HG03025 (cell line): ENCODE data around the gene ZNF488.

Experiments
- ATAC-seq: cut with Tn5 transposase; IDR thresholded peaks from one replicate; pipeline ENCODE4 v1.9.1; 2021; ENCODE audit warnings: mild to moderate bottlenecking, moderate library complexity; ENCODE audit not compliant: unreplicated experiment, low FRiP score

The ZNF488 gene

GRCh38 chr10:47351899-47352815, 31.9 kb downstream of the ZNF488 start:
- ATAC-seq = no peak

DNA sequence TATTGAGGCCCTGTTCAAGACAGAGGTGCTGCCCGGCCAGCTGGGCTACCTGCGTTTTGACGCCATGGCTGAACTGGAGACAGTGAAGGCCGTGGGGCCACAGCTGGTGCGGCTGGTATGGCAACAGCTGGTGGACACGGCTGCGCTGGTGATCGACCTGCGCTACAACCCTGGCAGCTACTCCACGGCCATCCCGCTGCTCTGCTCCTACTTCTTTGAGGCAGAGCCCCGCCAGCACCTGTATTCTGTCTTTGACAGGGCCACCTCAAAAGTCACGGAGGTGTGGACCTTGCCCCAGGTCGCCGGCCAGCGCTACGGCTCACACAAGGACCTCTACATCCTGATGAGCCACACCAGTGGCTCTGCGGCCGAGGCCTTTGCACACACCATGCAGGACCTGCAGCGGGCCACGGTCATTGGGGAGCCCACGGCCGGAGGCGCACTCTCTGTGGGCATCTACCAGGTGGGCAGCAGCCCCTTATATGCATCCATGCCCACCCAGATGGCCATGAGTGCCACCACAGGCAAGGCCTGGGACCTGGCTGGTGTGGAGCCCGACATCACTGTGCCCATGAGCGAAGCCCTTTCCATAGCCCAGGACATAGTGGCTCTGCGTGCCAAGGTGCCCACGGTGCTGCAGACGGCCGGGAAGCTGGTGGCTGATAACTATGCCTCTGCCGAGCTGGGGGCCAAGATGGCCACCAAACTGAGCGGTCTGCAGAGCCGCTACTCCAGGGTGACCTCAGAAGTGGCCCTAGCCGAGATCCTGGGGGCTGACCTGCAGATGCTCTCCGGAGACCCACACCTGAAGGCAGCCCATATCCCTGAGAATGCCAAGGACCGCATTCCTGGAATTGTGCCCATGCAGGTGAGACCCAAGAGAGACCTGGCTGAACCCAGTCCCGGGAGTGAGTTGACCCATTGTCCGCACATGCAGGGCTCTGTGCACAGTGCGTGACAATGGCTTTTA, 33.1 kb downstream of the ZNF488 start:
- no peak for ATAC-seq

DNA sequence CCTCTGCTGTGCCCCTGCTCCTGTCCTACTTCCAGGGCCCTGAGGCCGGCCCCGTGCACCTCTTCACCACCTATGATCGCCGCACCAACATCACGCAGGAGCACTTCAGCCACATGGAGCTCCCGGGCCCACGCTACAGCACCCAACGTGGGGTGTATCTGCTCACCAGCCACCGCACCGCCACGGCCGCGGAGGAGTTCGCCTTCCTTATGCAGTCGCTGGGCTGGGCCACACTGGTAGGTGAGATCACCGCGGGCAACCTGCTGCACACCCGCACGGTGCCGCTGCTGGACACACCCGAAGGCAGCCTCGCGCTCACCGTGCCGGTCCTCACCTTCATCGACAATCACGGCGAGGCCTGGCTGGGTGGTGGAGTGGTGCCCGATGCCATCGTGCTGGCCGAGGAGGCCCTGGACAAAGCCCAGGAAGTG, 34.1 kb downstream of the ZNF488 start:
- no peak for ATAC-seq

DNA sequence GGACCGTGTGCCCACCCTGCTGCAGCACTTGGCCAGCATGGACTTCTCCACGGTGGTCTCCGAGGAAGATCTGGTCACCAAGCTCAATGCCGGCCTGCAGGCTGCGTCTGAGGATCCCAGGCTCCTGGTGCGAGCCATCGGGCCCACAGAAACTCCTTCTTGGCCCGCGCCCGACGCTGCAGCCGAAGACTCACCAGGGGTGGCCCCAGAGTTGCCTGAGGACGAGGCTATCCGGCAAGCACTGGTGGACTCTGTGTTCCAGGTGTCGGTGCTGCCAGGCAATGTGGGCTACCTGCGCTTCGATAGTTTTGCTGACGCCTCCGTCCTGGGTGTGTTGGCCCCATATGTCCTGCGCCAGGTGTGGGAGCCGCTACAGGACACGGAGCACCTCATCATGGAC, 34.6 kb downstream of the ZNF488 start:
- ATAC-seq = no peak

DNA sequence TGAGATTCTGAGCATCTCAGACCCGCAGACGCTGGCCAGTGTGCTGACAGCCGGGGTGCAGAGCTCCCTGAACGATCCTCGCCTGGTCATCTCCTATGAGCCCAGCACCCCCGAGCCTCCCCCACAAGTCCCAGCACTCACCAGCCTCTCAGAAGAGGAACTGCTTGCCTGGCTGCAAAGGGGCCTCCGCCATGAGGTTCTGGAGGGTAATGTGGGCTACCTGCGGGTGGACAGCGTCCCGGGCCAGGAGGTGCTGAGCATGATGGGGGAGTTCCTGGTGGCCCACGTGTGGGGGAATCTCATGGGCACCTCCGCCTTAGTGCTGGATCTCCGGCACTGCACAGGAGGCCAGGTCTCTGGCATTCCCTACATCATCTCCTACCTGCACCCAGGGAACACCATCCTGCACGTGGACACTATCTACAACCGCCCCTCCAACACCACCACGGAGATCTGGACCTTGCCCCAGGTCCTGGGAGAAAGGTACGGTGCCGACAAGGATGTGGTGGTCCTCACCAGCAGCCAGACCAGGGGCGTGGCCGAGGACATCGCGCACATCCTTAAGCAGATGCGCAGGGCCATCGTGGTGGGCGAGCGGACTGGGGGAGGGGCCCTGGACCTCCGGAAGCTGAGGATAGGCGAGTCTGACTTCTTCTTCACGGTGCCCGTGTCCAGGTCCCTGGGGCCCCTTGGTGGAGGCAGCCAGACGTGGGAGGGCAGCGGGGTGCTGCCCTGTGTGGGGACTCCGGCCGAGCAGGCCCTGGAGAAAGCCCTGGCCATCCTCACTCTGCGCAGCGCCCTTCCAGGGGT, 35.2 kb downstream of the ZNF488 start:
- no peak for ATAC-seq

DNA sequence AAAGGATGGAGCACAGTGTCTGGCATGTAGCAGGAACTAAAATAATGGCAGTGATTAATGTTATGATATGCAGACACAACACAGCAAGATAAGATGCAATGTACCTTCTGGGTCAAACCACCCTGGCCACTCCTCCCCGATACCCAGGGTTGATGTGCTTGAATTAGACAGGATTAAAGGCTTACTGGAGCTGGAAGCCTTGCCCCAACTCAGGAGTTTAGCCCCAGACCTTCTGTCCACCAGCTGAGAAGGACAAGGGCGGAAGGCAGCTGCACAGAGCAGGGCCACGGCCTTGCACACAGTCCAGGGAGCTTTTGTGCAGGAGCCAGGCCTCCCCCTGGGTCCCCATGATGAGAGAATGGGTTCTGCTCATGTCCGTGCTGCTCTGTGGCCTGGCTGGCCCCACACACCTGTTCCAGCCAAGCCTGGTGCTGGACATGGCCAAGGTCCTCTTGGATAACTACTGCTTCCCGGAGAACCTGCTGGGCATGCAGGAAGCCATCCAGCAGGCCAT, 35.9 kb downstream of the ZNF488 start, which contains the start of gene RBP3:
TSS of gene RBP3 (plus strand) at position 226 of the 514 bp plus-strand sequence. CDS start at position 348, 122 bp downstream.
- no peak for ATAC-seq

DNA sequence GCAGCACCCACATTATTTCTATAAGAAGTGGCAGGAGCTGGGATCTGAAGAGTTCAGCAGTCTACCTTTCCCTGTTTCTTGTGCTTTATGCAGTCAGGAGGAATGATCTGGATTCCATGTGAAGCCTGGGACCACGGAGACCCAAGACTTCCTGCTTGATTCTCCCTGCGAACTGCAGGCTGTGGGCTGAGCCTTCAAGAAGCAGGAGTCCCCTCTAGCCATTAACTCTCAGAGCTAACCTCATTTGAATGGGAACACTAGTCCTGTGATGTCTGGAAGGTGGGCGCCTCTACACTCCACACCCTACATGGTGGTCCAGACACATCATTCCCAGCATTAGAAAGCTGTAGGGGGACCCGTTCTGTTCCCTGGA, 36.8 kb downstream of the ZNF488 start:
- no peak for ATAC-seq

- no peak for ATAC-seq
These were observed 37.4 kb downstream of the ZNF488 start for GRCh38 chr10:47346581-47347302.

DNA sequence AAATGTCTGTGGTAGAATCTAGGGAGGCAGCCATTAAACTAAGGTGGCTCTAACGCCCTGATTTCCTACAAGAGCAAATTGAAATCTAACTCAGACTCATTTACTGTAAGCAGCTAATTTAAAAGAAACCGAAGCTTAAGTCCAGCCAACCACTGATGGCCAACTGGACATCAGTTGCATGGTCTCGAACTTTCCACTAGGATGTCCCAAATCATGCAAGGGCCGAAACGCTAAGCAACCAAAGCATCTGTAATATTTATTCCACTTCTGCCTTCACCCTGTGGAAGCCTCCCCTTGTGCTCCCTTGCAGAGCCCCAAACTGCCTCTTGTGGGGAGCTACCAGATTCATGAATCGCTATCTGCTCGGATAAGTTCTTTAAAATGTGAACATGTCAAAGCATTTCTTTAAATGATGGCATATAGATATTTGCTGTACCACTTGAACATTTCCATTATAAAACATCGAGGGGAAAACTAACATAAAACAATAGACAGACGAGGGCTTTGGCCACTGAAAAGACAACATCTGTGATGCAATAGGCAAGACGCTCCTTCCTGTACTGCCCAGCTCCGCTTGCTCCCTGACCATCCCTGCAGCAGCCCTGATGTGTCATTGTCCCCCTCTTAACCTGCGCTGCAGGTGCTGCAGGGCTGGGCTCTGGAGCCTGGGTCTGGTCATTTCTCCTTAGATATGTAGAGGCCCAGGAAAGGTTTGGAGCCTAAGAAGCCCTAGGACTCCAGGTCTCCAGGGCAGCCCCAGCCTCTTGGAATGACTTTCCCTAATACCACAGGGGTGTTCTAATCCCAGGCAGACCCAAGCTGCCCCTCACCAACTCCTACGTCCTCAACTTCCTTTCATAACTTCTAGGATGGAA, 38.9 kb downstream of the ZNF488 start:
- no peak for ATAC-seq

DNA sequence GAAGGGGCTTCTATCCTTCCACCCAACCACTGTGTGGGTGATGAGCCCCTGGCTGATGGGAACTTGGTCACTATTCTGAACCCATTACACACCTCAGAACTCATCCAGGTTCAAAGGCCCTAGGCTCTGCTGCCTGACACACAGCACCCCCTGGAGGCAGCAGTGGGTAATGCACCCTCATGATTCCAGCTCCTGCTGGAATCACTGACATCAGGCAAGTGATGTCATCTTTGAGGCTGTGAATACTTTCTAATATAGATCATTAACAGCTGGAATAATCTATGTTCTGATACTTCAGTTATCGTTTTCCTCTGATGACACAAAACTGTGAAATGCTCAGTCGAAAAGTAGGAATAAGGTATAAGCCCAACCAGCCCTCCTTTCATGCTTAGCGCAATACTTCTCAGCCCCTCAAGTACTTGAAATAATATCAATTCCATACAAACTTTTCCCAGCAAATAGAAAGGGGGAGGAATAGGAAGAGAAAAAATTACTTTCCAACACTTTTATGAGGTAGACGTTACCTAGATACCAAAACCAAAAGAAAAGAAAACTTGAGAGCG, 43.4 kb downstream of the ZNF488 start:
- no peak for ATAC-seq

- no peak for ATAC-seq
These were observed 44.1 kb downstream of the ZNF488 start for GRCh38 chr10:47339759-47340607.

GRCh38 chr10:47339186-47339735, 44.8 kb downstream of the ZNF488 start:
- no peak for ATAC-seq

- ATAC-seq = no peak
These were observed 46.8 kb downstream of the ZNF488 start for GRCh38 chr10:47337310-47337709.

- ATAC-seq = no peak
These were observed 47.5 kb downstream of the ZNF488 start for GRCh38 chr10:47336387-47337134.

DNA sequence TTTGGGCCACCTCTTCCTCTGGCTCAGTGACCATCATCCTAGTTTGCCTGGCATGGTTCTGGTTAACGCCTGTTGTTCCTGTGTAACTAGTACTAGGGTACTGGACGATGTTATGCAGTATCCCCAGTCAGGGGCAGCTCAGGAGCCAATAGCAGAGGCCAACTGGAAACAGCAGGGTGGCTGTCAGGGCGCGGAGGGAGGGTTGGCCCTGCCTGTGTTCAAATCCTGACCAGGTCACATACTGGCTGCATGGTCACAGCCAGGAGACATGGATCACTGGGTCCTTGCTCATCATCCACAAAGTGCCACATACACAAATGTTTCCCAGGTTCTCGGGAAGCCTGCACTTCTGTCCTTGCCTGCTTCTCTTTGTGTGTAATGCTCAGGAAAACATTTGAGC, 48.2 kb downstream of the ZNF488 start:
- no peak for ATAC-seq
